ENCODE results near the gene EVPL.

Gene EVPL

GRCh38 chr17:76000755-76001521 is 26.2 kb downstream of the EVPL start, which contains the start of gene CDK3:
Gene CDK3 (plus strand): TSS chr17:76000855. CDS start chr17:76001426, 571 bp downstream.
- Histone ChIP-seq H3K9me3 (ENCODE audit: control insufficient read depth, low read depth, low read length) (no peaks in the 10 kb centered on the region), H3K9ac (ENCODE audit: low read length) (no peak within 1 kb of the TSS), H3K4me3 (ENCODE audit: low read length) (no peak within 1 kb of the TSS), H3K27ac (ENCODE audit: low read length) (no peak within 1 kb of the TSS), H3K36me3 (ENCODE audit: control insufficient read depth, low read depth, low read length) (no peaks in the 10 kb centered on the region), H3K27me3 (ENCODE audit: control insufficient read depth, insufficient read depth, low read length) (no peaks in the 10 kb centered on the region), H3K4me1 (ENCODE audit: control insufficient read depth, low read depth, low read length) (no peaks in the 10 kb centered on the region)

GRCh38 chr17:76000016-76000754 is 26.9 kb downstream of the EVPL start:
- H3K4me1 ChIP-seq (ENCODE audit: control insufficient read depth, low read depth, low read length) = no peaks in the 10 kb centered on the region
- no peaks in the 10 kb centered on the region for H3K9me3 ChIP-seq (ENCODE audit: control insufficient read depth, low read depth, low read length)
- no peak overlapping the region for H3K27ac ChIP-seq (ENCODE audit: low read length)
- no peaks in the 10 kb centered on the region for H3K27me3 ChIP-seq (ENCODE audit: control insufficient read depth, insufficient read depth, low read length)
- peaks cover 4% of the 10 kb centered on the region for H3K36me3 ChIP-seq (ENCODE audit: control insufficient read depth, low read depth, low read length)
- H3K9ac ChIP-seq (ENCODE audit: low read length) = no peak overlapping the region
- H3K4me3 ChIP-seq (ENCODE audit: low read length) = no peak overlapping the region

DNA sequence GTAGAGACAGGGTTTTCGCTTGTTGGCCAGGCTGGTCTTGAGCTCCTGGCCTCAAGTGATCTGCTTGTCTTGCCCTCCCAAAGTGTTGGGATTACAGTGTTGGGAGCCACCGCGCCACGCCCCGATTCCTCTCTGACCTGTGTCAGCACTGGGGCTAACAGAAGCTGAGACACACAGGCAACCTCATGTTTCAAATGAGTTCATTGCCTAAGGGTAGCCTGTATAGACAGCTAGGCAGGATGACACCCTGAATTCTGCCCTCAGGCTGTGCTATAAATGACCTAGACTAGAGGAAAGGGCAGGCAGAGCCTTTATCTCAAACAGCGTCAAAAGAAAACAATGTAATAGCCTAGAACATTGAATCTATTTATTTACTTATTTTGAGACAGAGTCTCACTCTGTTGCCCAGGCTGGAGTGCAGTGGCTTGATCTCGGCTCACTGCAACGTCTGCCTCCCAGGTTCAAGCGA is 28.7 kb downstream of the EVPL start:
- Histone ChIP-seq H3K9ac (ENCODE audit: low read length) (no peak overlapping the region), H3K27ac (ENCODE audit: low read length) (no peak overlapping the region), H3K4me3 (ENCODE audit: low read length) (no peak overlapping the region), H3K9me3 (ENCODE audit: control insufficient read depth, low read depth, low read length) (no peaks in the 10 kb centered on the region), H3K4me1 (ENCODE audit: control insufficient read depth, low read depth, low read length) (no peaks in the 10 kb centered on the region), H3K36me3 (ENCODE audit: control insufficient read depth, low read depth, low read length) (peaks cover 4% of the 10 kb centered on the region), H3K27me3 (ENCODE audit: control insufficient read depth, insufficient read depth, low read length) (no peaks in the 10 kb centered on the region)

DNA sequence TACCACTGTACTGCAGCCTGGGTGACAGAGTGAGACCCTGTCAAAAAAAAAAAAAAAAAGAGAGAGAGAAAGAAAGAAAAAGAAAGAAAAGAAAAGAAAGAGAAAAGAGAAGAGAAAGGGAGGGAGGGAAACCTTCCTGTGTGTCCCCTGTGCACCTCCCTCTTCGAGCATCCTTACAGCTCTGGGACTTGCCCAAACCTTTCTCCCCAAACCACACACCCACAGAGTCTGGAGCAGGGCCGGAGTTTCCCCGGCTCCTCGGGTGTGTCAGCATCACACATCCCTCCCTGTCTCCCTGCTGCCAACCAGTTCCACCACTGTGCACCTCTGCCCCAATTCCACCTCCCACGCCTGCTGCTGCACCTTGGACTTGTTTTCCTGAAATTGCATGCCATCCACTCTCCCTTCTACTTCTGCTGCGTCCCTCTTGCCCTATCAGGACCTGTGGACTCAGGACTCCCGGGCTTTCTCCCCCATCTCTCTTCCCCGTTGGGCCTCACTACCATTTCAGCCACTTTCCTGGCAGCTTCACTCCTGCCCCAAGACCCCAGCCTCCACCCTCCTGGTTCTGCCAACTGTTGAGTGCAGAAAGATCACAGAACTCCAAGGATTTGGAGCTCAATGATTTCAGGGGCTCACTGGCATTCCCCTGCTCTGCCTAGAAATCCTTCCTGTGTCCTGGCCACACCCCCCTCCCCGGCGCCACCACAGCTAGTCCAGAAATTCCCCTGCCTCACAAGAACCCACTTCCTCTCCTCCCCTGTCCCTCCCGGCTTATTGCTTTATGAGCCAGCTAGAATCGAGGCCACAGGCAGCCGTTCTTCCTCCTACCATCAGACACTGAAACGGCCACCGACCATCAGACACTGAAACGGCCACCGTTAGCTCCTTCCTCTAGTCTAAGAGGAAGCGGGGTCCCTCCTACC is 30.2 kb downstream of the EVPL start:
- Histone ChIP-seq H3K36me3 (ENCODE audit: control insufficient read depth, low read depth, low read length) (peaks cover 5% of the 10 kb centered on the region), H3K4me3 (ENCODE audit: low read length) (no peak overlapping the region), H3K9me3 (ENCODE audit: control insufficient read depth, low read depth, low read length) (no peaks in the 10 kb centered on the region), H3K9ac (ENCODE audit: low read length) (no peak overlapping the region), H3K4me1 (ENCODE audit: control insufficient read depth, low read depth, low read length) (no peaks in the 10 kb centered on the region), H3K27me3 (ENCODE audit: control insufficient read depth, insufficient read depth, low read length) (no peaks in the 10 kb centered on the region), H3K27ac (ENCODE audit: low read length) (no peak overlapping the region)

- Histone ChIP-seq H3K36me3 (ENCODE audit: control insufficient read depth, low read depth, low read length) (peaks cover 13% of the 10 kb centered on the region), H3K9ac (ENCODE audit: low read length) (no peak overlapping the region), H3K27me3 (ENCODE audit: control insufficient read depth, insufficient read depth, low read length) (no peaks in the 10 kb centered on the region), H3K4me1 (ENCODE audit: control insufficient read depth, low read depth, low read length) (no peaks in the 10 kb centered on the region), H3K27ac (ENCODE audit: low read length) (no peak overlapping the region), H3K9me3 (ENCODE audit: control insufficient read depth, low read depth, low read length) (no peaks in the 10 kb centered on the region), H3K4me3 (ENCODE audit: low read length) (no peak overlapping the region)
Observed at GRCh38 chr17:75995385-75995925, 31.7 kb downstream of the EVPL start.

- no peaks in the 10 kb centered on the region for H3K9me3 ChIP-seq (ENCODE audit: control insufficient read depth, low read depth, low read length)
- H3K27me3 ChIP-seq (ENCODE audit: control insufficient read depth, insufficient read depth, low read length) = no peaks in the 10 kb centered on the region
- no peaks in the 10 kb centered on the region for H3K4me1 ChIP-seq (ENCODE audit: control insufficient read depth, low read depth, low read length)
- no peak overlapping the region for H3K9ac ChIP-seq (ENCODE audit: low read length)
- H3K4me3 ChIP-seq (ENCODE audit: low read length) = no peak overlapping the region
- H3K27ac ChIP-seq (ENCODE audit: low read length) = no peak overlapping the region
- H3K36me3 ChIP-seq (ENCODE audit: control insufficient read depth, low read depth, low read length) = peaks cover 13% of the 10 kb centered on the region
Observed at GRCh38 chr17:75994802-75995370, 32.2 kb downstream of the EVPL start.

DNA sequence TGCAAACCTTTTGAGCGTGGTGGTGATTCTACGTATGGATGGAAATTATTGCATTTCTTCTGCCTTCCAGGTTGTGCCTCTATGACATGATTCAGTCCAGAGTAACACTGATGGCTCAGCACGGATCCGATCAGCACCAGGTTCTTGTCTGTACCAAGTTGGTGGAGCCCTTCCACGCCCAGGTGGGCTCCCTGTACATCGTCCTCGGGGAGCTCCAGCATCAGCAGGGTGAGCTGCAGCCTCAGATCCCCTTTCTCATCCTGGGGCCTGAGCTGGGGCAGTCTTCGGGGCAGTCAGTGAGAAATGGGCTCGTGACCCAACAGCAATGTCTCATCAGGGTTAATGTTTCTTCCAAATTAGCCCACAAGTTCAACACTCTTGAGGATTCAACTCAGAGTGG is 35.7 kb downstream of the EVPL start:
- no peak overlapping the region for H3K27ac ChIP-seq (ENCODE audit: low read length)
- no peaks in the 10 kb centered on the region for H3K27me3 ChIP-seq (ENCODE audit: control insufficient read depth, insufficient read depth, low read length)
- H3K9ac ChIP-seq (ENCODE audit: low read length) = no peak overlapping the region
- H3K4me1 ChIP-seq (ENCODE audit: control insufficient read depth, low read depth, low read length) = no peaks in the 10 kb centered on the region
- H3K36me3 ChIP-seq (ENCODE audit: control insufficient read depth, low read depth, low read length) = peaks cover 13% of the 10 kb centered on the region
- no peaks in the 10 kb centered on the region for H3K9me3 ChIP-seq (ENCODE audit: control insufficient read depth, low read depth, low read length)
- H3K4me3 ChIP-seq (ENCODE audit: low read length) = no peak overlapping the region

GRCh38 chr17:75987041-75987440 is 40.1 kb downstream of the EVPL start:
- peaks cover 9% of the 10 kb centered on the region for H3K36me3 ChIP-seq (ENCODE audit: control insufficient read depth, low read depth, low read length)
- H3K9ac ChIP-seq (ENCODE audit: low read length) = no peak overlapping the region
- no peak overlapping the region for H3K4me3 ChIP-seq (ENCODE audit: low read length)
- H3K9me3 ChIP-seq (ENCODE audit: control insufficient read depth, low read depth, low read length) = no peaks in the 10 kb centered on the region
- H3K4me1 ChIP-seq (ENCODE audit: control insufficient read depth, low read depth, low read length) = peaks cover 13% of the 10 kb centered on the region
- no peaks in the 10 kb centered on the region for H3K27me3 ChIP-seq (ENCODE audit: control insufficient read depth, insufficient read depth, low read length)
- H3K27ac ChIP-seq (ENCODE audit: low read length) = no peak overlapping the region

DNA sequence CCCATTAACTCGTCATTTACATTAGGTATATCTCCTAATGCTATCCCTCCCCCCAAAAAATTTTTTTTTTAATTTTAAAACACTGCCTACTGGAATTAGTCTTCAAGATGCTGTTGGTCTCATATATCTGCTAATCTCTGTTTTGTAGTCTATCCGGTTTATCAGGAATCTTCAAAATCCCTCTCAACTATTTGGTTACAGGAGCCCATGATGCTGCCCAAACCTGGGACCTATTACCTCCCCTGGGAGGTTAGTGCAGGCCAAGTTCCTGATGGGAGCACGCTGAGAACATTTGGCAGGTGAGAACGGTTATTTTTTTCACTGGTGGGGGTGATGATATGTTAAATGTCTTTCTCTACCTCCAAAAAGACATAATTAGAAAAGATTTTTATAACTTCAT is 41.1 kb downstream of the EVPL start:
- Histone ChIP-seq H3K27ac (ENCODE audit: low read length) (no peak overlapping the region), H3K4me1 (ENCODE audit: control insufficient read depth, low read depth, low read length) (peaks cover 14% of the 10 kb centered on the region), H3K4me3 (ENCODE audit: low read length) (no peak overlapping the region)

DNA sequence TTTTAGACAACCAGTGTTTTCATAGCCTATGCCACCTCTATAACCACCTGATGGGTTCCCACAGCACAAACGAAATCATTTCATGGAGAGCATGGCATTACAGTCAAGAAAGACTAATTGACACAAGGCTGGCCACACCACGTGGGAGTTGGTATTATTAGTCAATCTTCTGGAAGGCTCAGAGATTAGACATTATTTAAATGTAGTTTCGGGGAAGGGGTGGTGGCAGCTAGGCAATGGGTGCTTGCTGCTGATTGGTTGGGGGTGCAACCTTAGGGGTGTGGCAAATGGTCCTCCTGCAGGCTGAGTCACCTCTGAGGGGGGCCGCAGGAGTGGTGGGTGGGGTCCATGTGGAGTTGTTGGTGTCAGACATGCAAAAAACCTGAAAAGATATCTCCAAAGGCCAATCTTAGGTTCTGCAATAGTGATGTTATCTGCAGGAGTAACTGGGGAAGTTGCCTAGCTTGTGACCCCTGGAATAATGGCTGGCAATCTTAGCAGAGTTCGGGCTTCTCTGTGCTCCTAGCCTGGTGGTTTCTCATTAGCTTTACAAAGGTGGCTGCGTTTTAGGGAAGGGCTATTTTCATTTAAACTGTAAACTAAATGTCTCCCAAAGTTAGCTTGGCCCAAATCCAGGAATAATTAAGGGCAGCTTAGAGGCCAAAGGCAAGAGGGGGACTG is 43.5 kb downstream of the EVPL start:
- Histone ChIP-seq H3K9ac (ENCODE audit: low read length) (peak overlapping the region; percentile 32), H3K27ac (ENCODE audit: low read length) (peak overlapping the region; percentile 27), H3K4me1 (ENCODE audit: control insufficient read depth, low read depth, low read length) (peaks cover 25% of the 10 kb centered on the region), H3K27me3 (ENCODE audit: control insufficient read depth, insufficient read depth, low read length) (no peaks in the 10 kb centered on the region), H3K4me3 (ENCODE audit: low read length) (peak overlapping the region; percentile 42), H3K9me3 (ENCODE audit: control insufficient read depth, low read depth, low read length) (no peaks in the 10 kb centered on the region), H3K36me3 (ENCODE audit: control insufficient read depth, low read depth, low read length) (no peaks in the 10 kb centered on the region)

More for the DNA sequence above, 41.1 kb downstream of the EVPL start:
- Histone ChIP-seq H3K27me3 (ENCODE audit: control insufficient read depth, insufficient read depth, low read length) (no peaks in the 10 kb centered on the region), H3K36me3 (ENCODE audit: control insufficient read depth, low read depth, low read length) (no peaks in the 10 kb centered on the region), H3K9me3 (ENCODE audit: control insufficient read depth, low read depth, low read length) (no peaks in the 10 kb centered on the region), H3K9ac (ENCODE audit: low read length) (no peak overlapping the region)
